ENCODE results near the gene XG.
"Not testable (repeated sequence)": the region's sequence is repeated elsewhere in the genome, so short reads cannot be mapped to it uniquely, and the experiment has no call there.

XG gene

GRCh38 chrX:2748171-2748814, 3.5 kb upstream of the XG start:
- in situ Hi-C loops (cut with HindIII; ENCODE audit: low pct_unique_long_range_greater_than_20kb, low sequenced_read_pairs) = no loop called here
- DNase-seq (ENCODE audit: low read depth in 1 of 2, low spot score in 1 of 2) = no peak
- no peak for TF ChIP-seq JUND (IDR thresholded peaks at IDR 0.05; ENCODE audit: low read depth)

DNA sequence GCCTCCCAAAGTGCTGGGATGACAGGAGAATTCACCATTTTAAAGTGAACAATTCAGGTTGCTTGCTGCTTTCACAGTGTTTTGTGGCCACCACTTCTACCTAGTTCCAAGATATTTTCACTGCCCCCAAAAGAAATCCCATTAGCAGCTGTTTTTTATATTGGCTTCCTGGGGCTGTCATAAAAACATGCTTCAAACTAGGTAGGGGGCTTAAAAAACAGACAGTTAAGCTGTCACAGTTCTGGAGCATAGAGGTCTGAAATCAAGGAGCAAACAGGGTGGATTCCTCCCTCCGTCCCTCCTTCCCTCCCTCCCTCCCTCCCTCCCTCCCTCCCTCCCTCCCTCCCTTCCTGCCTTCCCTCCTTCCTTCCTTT, 3.0 kb upstream of the XG start:
- in situ Hi-C loops (cut with HindIII; ENCODE audit: low pct_unique_long_range_greater_than_20kb, low sequenced_read_pairs) = no loop called here
- TF ChIP-seq JUND (IDR thresholded peaks at IDR 0.05; ENCODE audit: low read depth) = no peak

DNA sequence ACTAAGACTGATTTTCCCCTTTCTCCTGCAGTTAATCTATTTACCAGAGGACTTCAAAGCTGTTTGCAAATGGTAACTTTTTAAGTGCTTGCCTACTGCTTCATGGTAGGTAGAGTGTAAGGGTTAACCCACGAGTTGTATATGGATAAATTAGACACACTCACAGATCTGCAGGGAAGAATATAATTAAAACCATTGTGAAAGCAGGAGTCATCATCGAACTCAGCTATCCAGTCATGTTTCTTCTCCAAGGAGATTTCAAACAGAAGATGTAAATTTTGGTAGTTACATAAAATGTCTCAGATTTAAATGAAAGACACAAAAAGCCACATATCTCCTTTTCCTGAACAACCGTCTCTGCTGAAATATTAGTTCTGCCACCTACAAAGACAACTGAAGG, 549 bp upstream of the XG start:
- DNase-seq (ENCODE audit: low read depth in 1 of 2, low spot score in 1 of 2) = no peak
- no peak for TF ChIP-seq JUND (IDR thresholded peaks at IDR 0.05; ENCODE audit: low read depth)

More for the DNA sequence above, 3.0 kb upstream of the XG start:
- DNase-seq (ENCODE audit: low read depth in 1 of 2, low spot score in 1 of 2) = no peak

GRCh38 chrX:2752441-2752840, 601 bp downstream of the XG start:
- DNase-seq (ENCODE audit: low read depth in 1 of 2, low spot score in 1 of 2); in situ Hi-C loops (cut with HindIII; ENCODE audit: low pct_unique_long_range_greater_than_20kb, low sequenced_read_pairs): not testable (repeated sequence)

More for the DNA sequence above, 549 bp upstream of the XG start:
- in situ Hi-C loops (cut with HindIII; ENCODE audit: low pct_unique_long_range_greater_than_20kb, low sequenced_read_pairs) = no loop called here

DNA sequence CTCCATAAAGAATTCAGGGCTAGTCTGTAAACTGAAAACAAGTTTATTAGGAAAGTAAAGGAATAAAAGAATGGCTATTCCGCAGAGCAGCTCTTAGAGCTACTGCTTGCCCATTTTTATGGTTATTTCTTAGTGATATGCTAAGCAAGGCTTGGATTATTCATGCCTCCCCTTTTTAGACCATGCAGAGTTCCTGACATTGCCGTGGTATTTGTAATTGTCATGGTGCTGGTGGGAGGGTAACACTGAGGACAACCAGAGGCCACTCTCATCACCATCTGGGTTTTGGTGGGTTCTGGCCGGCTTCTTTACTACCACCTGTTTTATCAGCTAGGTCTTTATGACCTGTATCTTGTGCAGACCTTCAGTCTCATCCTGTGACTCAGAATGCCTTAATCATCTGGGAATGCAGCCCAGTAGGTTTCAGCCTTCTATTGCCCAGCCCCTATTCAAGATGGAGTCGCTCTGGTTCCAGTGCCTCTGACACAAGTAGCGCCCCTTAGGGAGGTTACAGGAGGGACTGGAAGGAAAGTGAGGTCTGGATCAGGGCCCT, 3.4 kb downstream of the XG start:
- in situ Hi-C loops (cut with HindIII; ENCODE audit: low pct_unique_long_range_greater_than_20kb, low sequenced_read_pairs); DNase-seq (ENCODE audit: low read depth in 1 of 2, low spot score in 1 of 2): not testable (repeated sequence)

GRCh38 chrX:2756548-2756947, 4.7 kb downstream of the XG start:
- DNase-seq (ENCODE audit: low read depth in 1 of 2, low spot score in 1 of 2) = no peak

GRCh38 chrX:2761246-2761645, 9.4 kb downstream of the XG start:
- in situ Hi-C loops (cut with HindIII; ENCODE audit: low pct_unique_long_range_greater_than_20kb, low sequenced_read_pairs) = no loop called here
- no peak for DNase-seq (ENCODE audit: low read depth in 1 of 2, low spot score in 1 of 2)
- no peak for TF ChIP-seq JUND (IDR thresholded peaks at IDR 0.05; ENCODE audit: low read depth)

More at GRCh38 chrX:2756548-2756947, 4.7 kb downstream of the XG start:
- no peak for TF ChIP-seq JUND (IDR thresholded peaks at IDR 0.05; ENCODE audit: low read depth)
- in situ Hi-C loops (cut with HindIII; ENCODE audit: low pct_unique_long_range_greater_than_20kb, low sequenced_read_pairs) = no loop called here

GRCh38 chrX:2762671-2763070, 10.8 kb downstream of the XG start:
- in situ Hi-C loops (cut with HindIII; ENCODE audit: low pct_unique_long_range_greater_than_20kb, low sequenced_read_pairs); DNase-seq (ENCODE audit: low read depth in 1 of 2, low spot score in 1 of 2): not testable (repeated sequence)

DNA sequence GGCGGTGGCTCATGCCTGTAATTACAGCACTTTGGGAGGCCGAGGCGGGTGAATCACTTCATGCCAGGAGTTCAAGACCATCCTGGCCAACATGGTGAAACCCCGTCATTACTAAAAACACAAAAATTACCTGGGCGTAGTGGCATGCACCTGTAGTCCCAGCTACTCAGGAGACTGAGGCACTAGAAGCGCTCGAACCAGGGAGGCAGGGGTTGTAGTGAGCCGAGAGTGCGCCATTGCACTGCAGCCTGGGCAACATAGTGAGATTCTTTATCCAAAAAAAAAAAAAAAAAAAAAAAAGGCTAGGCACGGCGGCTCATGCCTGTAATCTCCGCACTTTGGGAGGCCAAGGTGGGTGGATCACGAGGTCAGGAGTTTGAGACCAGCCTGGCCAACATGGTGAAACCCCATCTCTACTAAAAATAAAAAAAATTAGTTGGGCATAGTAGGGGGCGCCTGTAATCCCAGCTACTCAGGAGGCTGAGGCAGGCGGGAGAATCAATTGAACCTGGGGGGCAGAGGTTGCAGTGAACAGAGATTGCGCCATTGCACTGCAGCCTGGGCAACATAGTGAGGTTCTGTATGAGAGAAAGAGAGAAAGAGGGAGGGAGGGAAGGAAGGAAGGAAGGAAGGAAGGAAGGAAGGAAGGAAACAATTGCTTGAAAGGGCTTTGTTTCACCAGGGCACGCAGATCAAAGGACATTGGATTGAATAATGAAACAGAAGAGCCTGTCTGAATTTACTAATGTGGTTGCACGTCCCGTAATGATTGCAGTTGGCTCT, 13.1 kb downstream of the XG start:
- in situ Hi-C loops (cut with HindIII; ENCODE audit: low pct_unique_long_range_greater_than_20kb, low sequenced_read_pairs); DNase-seq (ENCODE audit: low read depth in 1 of 2, low spot score in 1 of 2): not testable (repeated sequence)

- TF ChIP-seq JUND (IDR thresholded peaks at IDR 0.05; ENCODE audit: low read depth) = no peak
- no peak for DNase-seq (ENCODE audit: low read depth in 1 of 2, low spot score in 1 of 2)
- in situ Hi-C loops (cut with HindIII; ENCODE audit: low pct_unique_long_range_greater_than_20kb, low sequenced_read_pairs) = no loop called here
These were observed 13.7 kb downstream of the XG start for GRCh38 chrX:2765549-2765830.

GRCh38 chrX:2766906-2767305, 15.1 kb downstream of the XG start:
- in situ Hi-C loops (cut with HindIII; ENCODE audit: low pct_unique_long_range_greater_than_20kb, low sequenced_read_pairs) = no loop called here
- DNase-seq (ENCODE audit: low read depth in 1 of 2, low spot score in 1 of 2) = no peak

GRCh38 chrX:2767631-2768455, 16.0 kb downstream of the XG start:
- in situ Hi-C loops (cut with HindIII; ENCODE audit: low pct_unique_long_range_greater_than_20kb, low sequenced_read_pairs) = no loop called here
- no peak for DNase-seq (ENCODE audit: low read depth in 1 of 2, low spot score in 1 of 2)
- no peak for TF ChIP-seq JUND (IDR thresholded peaks at IDR 0.05; ENCODE audit: low read depth)

More at GRCh38 chrX:2766906-2767305, 15.1 kb downstream of the XG start:
- TF ChIP-seq JUND (IDR thresholded peaks at IDR 0.05; ENCODE audit: low read depth) = no peak

DNA sequence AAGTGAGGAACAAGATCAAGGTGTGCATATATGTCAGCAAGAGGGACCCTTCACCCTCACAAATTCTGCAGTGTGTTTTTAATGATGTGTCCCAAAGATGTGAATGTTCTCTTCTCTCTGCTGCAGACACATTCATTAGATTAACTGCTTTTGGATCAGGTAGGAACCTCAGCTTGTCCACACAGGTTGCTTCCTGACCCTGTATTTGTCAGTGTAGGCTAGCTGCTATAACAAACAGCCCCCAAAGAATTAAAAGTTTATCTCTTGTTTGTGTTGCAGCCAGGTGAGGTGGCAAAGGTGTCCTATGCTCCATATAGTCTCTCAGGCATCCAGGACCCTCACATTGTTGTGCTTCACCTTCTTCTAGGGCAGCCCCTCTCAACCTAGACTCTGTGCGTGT, 17.8 kb downstream of the XG start:
- no peak for DNase-seq (ENCODE audit: low read depth in 1 of 2, low spot score in 1 of 2)
- no peak for TF ChIP-seq JUND (IDR thresholded peaks at IDR 0.05; ENCODE audit: low read depth)
- in situ Hi-C loops (cut with HindIII; ENCODE audit: low pct_unique_long_range_greater_than_20kb, low sequenced_read_pairs) = no loop called here

GRCh38 chrX:2773166-2774055, 21.6 kb downstream of the XG start:
- DNase-seq (ENCODE audit: low read depth in 1 of 2, low spot score in 1 of 2); in situ Hi-C loops (cut with HindIII; ENCODE audit: low pct_unique_long_range_greater_than_20kb, low sequenced_read_pairs): not testable (repeated sequence)
